ENCODE measurements around the gene HNRNPLL.
A peak's percentile ranks its signal among the peaks of the same experiment; 100 is the strongest.

Gene HNRNPLL

DNA sequence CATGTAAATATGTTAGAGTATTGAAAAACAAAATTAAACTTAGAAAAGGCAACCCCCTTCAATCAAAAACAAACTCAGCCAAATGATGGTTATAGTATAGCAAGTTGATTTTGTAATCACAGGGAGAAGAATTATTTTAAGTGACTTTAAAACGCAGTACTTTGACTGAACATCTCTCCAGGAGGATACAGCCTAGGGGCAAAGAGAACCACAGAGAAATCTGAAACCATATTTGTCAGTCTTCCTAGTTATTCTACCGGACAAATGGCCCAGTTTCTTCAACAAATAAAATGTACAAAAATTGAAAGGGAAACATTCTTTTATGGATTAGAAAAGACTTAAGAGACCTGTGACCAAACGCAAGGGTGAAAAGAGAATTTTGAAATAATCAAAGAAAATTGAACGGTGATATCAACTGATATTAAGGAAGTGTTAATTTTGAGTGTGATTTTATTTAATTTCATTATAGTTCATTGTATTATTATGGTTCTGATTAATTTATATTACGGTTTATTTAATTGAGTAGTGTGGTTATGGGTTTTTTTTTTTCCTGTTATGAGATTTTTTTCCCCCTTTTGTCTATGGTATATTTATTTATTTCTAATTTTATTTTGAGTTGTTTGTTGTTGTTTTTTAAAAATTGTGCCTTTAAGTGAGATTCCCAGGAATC lies 75.3 kb downstream of the HNRNPLL start:
- ChIA-PET CTCF (no interaction called here), POLR2A (interaction anchor here (0.6 to 1.0 kb wide), 4 partner anchors 110 to 224 kb away, joined by 3 to 5 read pairs (median 4); partner anchors contain the start of gene SRSF7)
- peaks cover 8% of the 10 kb centered on the region for H3K4me1 ChIP-seq (ENCODE audit: control insufficient read depth, insufficient read depth, low read length)
- no peaks in the 10 kb centered on the region for H3K9me3 ChIP-seq (ENCODE audit: control insufficient read depth, insufficient read depth, low read depth, low read length)
- peak overlapping the region; percentile 30 for H3K4me3 ChIP-seq (ENCODE audit: low read depth, low read length)
- 0 out of 2 replicates have a peak overlapping the region, but pooled peaks have one; percentile 40 for H3K27ac ChIP-seq (ENCODE audit: extremely low read depth, low read depth, low read length)
- H3K36me3 ChIP-seq (ENCODE audit: control insufficient read depth in 2 of 2, insufficient read depth in 1 of 2, low read length in 2 of 2) = no peaks in the 10 kb centered on the region
- TF ChIP-seq ZNF48 (tag by site-specific recombination; IDR thresholded peaks at IDR 0.05) = no peak
- TF ChIP-seq ZNF707 (tag by site-specific recombination; IDR thresholded peaks at IDR 0.05) = no peak
- peak; percentile 76 for TF ChIP-seq ZNF664 (tag by site-specific recombination; IDR thresholded peaks at IDR 0.05)
- TF ChIP-seq SP2 (tag by site-specific recombination; IDR thresholded peaks at IDR 0.05) = no peak
- peak; percentile 64 for TF ChIP-seq PRDM6 (tag by site-specific recombination; IDR thresholded peaks at IDR 0.05)
- TF ChIP-seq, protein P1, sequence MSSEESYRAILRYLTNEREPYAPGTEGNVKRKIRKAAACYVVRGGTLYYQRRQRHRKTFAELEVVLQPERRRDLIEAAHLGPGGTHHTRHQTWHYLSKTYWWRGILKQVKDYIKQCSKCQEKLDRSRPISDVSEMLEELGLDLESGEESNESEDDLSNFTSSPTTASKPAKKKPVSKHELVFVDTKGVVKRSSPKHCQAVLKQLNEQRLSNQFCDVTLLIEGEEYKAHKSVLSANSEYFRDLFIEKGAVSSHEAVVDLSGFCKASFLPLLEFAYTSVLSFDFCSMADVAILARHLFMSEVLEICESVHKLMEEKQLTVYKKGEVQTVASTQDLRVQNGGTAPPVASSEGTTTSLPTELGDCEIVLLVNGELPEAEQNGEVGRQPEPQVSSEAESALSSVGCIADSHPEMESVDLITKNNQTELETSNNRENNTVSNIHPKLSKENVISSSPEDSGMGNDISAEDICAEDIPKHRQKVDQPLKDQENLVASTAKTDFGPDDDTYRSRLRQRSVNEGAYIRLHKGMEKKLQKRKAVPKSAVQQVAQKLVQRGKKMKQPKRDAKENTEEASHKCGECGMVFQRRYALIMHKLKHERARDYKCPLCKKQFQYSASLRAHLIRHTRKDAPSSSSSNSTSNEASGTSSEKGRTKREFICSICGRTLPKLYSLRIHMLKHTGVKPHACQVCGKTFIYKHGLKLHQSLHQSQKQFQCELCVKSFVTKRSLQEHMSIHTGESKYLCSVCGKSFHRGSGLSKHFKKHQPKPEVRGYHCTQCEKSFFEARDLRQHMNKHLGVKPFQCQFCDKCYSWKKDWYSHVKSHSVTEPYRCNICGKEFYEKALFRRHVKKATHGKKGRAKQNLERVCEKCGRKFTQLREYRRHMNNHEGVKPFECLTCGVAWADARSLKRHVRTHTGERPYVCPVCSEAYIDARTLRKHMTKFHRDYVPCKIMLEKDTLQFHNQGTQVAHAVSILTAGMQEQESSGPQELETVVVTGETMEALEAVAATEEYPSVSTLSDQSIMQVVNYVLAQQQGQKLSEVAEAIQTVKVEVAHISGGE (tag by site-specific recombination; conservative IDR thresholded peaks at IDR 0.05; ENCODE audit: low read depth) = 0 out of 2 replicates have a peak, but pooled peaks have one; percentile 16
- no peak for TF ChIP-seq ZIC2 (tag by site-specific recombination; IDR thresholded peaks at IDR 0.05)
- 0 out of 2 replicates have a peak, but pooled peaks have one; percentile 18 for TF ChIP-seq ZXDB (tag by site-specific recombination; IDR thresholded peaks at IDR 0.05)
- no peak for TF ChIP-seq OVOL3 (tag by site-specific recombination; IDR thresholded peaks at IDR 0.05)
- peak; percentile 57; the same call in 1 of the 2 replicates for TF ChIP-seq ZNF335 (tag by site-specific recombination; conservative IDR thresholded peaks at IDR 0.05)
- TF ChIP-seq FEZF1 (tag by site-specific recombination; IDR thresholded peaks at IDR 0.05) = peak; percentile 37
- TF ChIP-seq ZNF138 (tag by site-specific recombination; IDR thresholded peaks at IDR 0.05; ENCODE audit: borderline replicate concordance) = no peak
- no peak for TF ChIP-seq ZNF514 (tag by site-specific recombination; IDR thresholded peaks at IDR 0.05)

GRCh38 chr2:38526195-38526594 lies 76.5 kb downstream of the HNRNPLL start:
- Histone ChIP-seq H3K36me3 (ENCODE audit: control insufficient read depth in 2 of 2, insufficient read depth in 1 of 2, low read length in 2 of 2) (no peaks in the 10 kb centered on the region), H3K4me3 (ENCODE audit: low read depth, low read length) (no peak overlapping the region), H3K9me3 (ENCODE audit: control insufficient read depth, insufficient read depth, low read depth, low read length) (no peaks in the 10 kb centered on the region), H3K27ac (ENCODE audit: extremely low read depth, low read depth, low read length) (no peak overlapping the region), H3K4me1 (ENCODE audit: control insufficient read depth, insufficient read depth, low read length) (peaks cover 8% of the 10 kb centered on the region)
- TF ChIP-seq ZNF677 (tag by site-specific recombination; IDR thresholded peaks at IDR 0.05) (no peak), ZNF221 (tag by site-specific recombination; IDR thresholded peaks at IDR 0.05; ENCODE audit: borderline replicate concordance) (no peak), ZNF571 (tag by site-specific recombination; IDR thresholded peaks at IDR 0.05) (no peak), ZNF626 (tag by site-specific recombination; IDR thresholded peaks at IDR 0.05) (no peak)
- ChIA-PET POLR2A (no interaction called here), CTCF (no interaction called here)

All from HEK293 (cell line).